ENCODE results near the gene PAFAH1B1.

Gene PAFAH1B1

DNA sequence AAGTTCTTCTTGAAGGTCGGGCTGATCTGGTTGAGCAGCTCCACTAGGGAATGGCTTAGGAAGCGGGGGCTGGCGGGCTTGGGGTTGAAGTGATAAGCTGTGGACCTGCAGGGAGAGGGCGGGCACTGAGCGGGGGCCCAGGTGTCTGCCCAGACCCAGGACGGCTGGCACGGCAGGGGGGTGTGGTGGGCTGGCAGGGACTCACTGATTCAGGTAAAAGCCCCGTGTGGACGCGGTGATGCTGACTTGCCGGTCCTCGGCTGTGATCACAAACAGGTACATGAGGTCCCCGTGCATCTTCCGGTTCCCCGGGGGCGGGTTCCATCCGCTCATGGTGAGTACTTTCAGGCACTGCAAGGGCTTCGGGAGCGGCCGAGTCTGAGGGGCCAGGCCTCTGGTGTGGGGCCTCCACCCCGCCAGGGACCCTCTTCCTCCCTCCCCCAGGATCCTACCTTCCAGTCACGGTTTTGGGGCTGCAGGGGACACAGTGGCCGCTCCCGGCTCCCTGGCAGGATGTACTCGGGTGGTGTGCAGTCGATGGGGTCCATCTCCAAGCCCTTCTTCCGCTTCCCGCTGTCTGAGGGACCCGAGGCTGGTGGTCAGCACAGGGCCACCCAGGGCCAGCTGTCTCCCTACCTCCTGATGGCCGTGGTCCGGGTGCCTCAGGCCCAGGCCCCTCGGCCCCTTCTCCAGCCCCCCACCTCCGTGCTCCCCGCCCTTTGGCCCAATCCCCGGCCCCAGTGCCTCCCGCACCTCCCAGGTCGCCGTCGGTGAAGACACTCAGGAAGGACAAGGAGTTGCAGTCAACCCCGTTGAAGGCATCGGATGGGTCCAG lies 107.9 kb downstream of the PAFAH1B1 start:
- in situ Hi-C loops (cut with HindIII; ENCODE audit: low pct_ligation_motif_present, low sequenced_read_pairs), result no loop called here
- TF ChIP-seq, protein P1, sequence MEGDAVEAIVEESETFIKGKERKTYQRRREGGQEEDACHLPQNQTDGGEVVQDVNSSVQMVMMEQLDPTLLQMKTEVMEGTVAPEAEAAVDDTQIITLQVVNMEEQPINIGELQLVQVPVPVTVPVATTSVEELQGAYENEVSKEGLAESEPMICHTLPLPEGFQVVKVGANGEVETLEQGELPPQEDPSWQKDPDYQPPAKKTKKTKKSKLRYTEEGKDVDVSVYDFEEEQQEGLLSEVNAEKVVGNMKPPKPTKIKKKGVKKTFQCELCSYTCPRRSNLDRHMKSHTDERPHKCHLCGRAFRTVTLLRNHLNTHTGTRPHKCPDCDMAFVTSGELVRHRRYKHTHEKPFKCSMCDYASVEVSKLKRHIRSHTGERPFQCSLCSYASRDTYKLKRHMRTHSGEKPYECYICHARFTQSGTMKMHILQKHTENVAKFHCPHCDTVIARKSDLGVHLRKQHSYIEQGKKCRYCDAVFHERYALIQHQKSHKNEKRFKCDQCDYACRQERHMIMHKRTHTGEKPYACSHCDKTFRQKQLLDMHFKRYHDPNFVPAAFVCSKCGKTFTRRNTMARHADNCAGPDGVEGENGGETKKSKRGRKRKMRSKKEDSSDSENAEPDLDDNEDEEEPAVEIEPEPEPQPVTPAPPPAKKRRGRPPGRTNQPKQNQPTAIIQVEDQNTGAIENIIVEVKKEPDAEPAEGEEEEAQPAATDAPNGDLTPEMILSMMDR (IDR thresholded peaks at IDR 0.05; ENCODE audit: low read depth, low read length, missing control alignments), result no peak
- Histone ChIP-seq H3K27ac (no peak overlapping the region), H3K27me3 (replicated peaks) (no peaks in the 10 kb centered on the region), H3K4me3 (ENCODE audit: low read depth, low read length) (no peak overlapping the region), H3K36me3 (replicated peaks) (peaks cover 52% of the 10 kb centered on the region)
- DNase-seq, result no peak

DNA sequence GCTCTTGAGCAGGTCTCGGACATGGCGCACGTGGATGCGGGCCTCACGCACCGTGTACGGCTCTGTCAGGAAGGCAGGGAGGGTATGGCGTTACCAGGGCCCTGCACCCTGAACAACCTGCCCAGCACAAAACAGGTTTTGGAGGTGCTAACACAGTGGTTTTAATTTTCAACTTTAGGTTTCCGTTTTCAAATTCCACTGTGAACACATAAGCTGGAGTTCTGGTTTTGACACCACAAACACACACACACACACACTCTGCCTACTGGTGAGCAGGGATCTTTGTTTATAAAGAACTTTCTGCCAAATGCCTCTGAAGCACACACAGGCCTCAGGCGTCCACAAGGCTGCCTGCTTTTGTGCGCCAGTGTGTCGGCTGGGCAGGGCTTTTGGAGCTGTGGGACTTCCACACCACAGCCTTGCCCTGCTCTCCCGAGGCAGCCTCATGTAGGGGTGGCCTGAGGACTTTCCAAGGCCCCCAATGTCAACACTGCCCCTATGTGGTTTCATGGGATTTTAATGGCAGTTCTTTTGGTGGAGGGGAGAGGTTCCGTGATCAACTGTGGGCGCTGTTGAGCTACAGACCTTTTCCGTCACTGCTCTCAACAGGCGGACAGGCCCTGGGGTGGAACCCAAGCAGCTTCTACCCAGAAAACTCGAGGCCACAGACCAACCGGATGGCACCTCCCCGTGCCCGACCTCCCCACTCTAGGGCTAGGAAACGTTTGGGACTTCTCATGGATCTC lies 108.7 kb downstream of the PAFAH1B1 start:
- H3K27ac ChIP-seq, result no peak overlapping the region
- peaks cover 46% of the 10 kb centered on the region for H3K36me3 ChIP-seq (replicated peaks)
- no peaks in the 10 kb centered on the region for H3K27me3 ChIP-seq (replicated peaks)
- TF ChIP-seq, protein P1 (IDR thresholded peaks at IDR 0.05; ENCODE audit: low read depth, low read length, missing control alignments), result no peak
- in situ Hi-C loops (cut with HindIII; ENCODE audit: low pct_ligation_motif_present, low sequenced_read_pairs), result no loop called here
- no peak for DNase-seq
- no peak overlapping the region for H3K4me3 ChIP-seq (ENCODE audit: low read depth, low read length)

DNA sequence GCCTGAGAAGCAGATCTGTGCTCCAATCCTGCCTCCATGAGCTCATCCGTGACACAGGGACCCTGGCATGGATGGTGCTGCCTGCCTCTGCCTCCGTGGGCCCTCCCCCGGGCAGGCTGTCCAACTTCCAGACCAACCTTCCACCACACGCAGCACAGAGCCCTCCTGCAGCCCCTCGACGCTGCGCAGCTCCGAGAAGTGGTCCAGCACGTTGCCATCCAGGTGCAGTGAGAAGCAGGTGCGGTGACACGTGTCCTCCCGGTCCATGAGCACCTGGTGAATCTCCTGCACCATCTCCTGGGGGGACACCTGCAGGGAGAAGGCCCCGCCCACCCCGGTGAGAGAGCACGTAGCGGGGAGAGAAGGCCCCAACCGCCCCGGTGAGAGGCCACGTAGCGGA lies 109.7 kb downstream of the PAFAH1B1 start:
- in situ Hi-C loops (cut with HindIII; ENCODE audit: low pct_ligation_motif_present, low sequenced_read_pairs), result no loop called here
- TF ChIP-seq, protein P1 (IDR thresholded peaks at IDR 0.05; ENCODE audit: low read depth, low read length, missing control alignments), result no peak
- no peak overlapping the region for H3K4me3 ChIP-seq (ENCODE audit: low read depth, low read length)
- DNase-seq, result no peak
- no peaks in the 10 kb centered on the region for H3K27me3 ChIP-seq (replicated peaks)
- H3K27ac ChIP-seq, result no peak overlapping the region
- H3K36me3 ChIP-seq (replicated peaks), result peaks cover 41% of the 10 kb centered on the region

DNA sequence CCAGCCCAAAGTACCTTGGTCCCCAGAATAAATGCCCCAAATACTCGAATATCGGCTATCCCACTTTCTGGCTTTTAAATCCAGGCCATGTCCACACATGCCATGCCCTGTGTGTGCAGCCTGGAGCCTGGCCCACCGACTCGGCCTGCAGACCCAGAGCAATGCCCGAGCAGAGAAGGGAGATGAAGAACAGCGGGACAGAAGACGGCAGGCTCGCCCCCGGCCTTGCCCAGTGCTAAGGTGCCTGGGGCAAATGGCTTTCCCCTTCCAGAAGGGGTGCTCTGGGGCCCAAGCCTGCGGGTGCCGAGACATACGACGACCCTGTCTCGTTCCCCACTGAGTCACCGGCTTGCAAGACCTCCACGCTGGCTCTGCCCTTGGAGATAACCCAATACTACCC lies 110.2 kb downstream of the PAFAH1B1 start:
- in situ Hi-C loops (cut with HindIII; ENCODE audit: low pct_ligation_motif_present, low sequenced_read_pairs), result no loop called here
- TF ChIP-seq, protein P1 (IDR thresholded peaks at IDR 0.05; ENCODE audit: low read depth, low read length, missing control alignments), result no peak

DNA sequence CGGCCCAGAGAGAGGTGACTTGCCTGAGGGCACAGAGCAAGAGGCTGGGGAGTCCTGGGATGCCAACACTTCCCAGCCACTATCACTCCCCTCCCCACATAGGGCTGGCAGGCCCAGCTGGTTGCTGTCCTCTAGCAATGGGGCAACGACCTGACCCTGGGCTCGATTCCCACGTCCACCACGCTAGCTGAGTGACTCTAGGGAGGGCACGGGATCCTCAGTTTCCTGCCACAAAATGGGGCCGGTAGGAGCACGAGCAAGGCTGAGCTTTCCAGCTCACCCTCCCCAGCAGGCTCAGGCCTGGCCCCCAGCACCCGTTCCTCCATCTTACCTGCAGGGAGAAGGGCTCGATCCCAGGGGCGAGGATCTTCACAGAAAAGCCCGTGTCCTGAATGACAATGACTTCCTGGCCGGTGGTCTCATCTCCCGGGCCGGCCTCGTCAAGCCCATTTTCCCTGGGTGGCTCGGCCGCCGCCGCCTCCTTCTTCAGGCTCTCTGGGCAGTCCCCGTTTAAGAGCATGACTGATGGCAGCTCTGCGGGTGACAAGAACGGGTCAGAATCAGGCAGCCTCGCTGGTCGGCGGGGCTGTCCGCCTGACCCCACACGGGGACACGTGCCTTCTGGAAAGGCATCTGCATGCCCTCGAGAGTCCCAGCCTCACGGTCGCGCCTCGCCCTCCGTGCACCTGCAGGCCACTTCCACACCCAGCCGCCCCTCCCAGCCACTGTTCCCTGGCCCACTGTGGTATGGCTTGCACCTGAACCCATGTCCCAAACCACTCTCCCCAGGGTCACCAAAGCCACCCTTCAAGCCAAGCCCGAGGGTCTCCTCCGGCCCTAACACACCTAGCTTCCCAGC lies 110.8 kb downstream of the PAFAH1B1 start:
- Histone ChIP-seq H3K27me3 (replicated peaks) (no peaks in the 10 kb centered on the region), H3K27ac (no peak overlapping the region), H3K36me3 (replicated peaks) (peaks cover 30% of the 10 kb centered on the region), H3K4me3 (ENCODE audit: low read depth, low read length) (no peak overlapping the region)
- TF ChIP-seq, protein P1 (IDR thresholded peaks at IDR 0.05; ENCODE audit: low read depth, low read length, missing control alignments), result no peak
- in situ Hi-C loops (cut with HindIII; ENCODE audit: low pct_ligation_motif_present, low sequenced_read_pairs), result no loop called here
- DNase-seq, result no peak

More for the DNA sequence above, 110.2 kb downstream of the PAFAH1B1 start:
- H3K27me3 ChIP-seq (replicated peaks), result no peaks in the 10 kb centered on the region
- no peak overlapping the region for H3K27ac ChIP-seq
- no peak overlapping the region for H3K4me3 ChIP-seq (ENCODE audit: low read depth, low read length)
- H3K36me3 ChIP-seq (replicated peaks), result peaks cover 36% of the 10 kb centered on the region
- no peak for DNase-seq
